DND-41 (cell line): ENCODE results near the gene PLCD3.

Source experiments
- ATAC-seq: fragments of 200-7000 bp; cut with Tn5 transposase; 3 replicates; pipeline ENCODE4 v1.9.1; 2021; ENCODE audit warnings: low read depth; ENCODE audit not compliant: insufficient read depth
- DNase-seq: peaks from one replicate; pipeline ENCODE4 v3.0.0-alpha.2; 2020
- H2AFZ ChIP-seq: 2 replicates; pipeline ENCODE4 v1.6.0; 2012; ENCODE audit warnings: low read depth, low read length
- H3K27ac ChIP-seq: 2 replicates; pipeline ENCODE4 v1.5.1; 2012; ENCODE audit warnings: low read length, inconsistent platforms
- H3K27me3 ChIP-seq: fragments of 200-600 bp; sonication (generic); 2 replicates; pipeline ENCODE4 v1.6.0; 2012; ENCODE audit warnings: low read length, mild to moderate bottlenecking, inconsistent platforms; ENCODE audit not compliant: insufficient read depth, poor library complexity
- H3K36me3 ChIP-seq: 2 replicates; pipeline ENCODE4 v1.5.1; 2012; ENCODE audit warnings: low read length, inconsistent platforms; ENCODE audit not compliant: insufficient read depth
- H3K4me1 ChIP-seq: 2 replicates; pipeline ENCODE4 v1.5.1; 2012; ENCODE audit warnings: mild to moderate bottlenecking, low read length; ENCODE audit not compliant: insufficient read depth
- H3K4me2 ChIP-seq: 2 replicates; pipeline ENCODE4 v1.6.0; 2012; ENCODE audit warnings: mild to moderate bottlenecking, moderate library complexity, low read length, inconsistent platforms; ENCODE audit not compliant: insufficient read depth
- H3K4me3 ChIP-seq, 2 experiments: fragments of 200-600 bp in 1 of 2; shearing (Covaris generic) in 1 of 2; 2 replicates each; pipeline ENCODE4 v1.5.1; 2012 to 2016; ENCODE audit warnings: inconsistent platforms in 2 of 2, low read length in 2 of 2, mild to moderate bottlenecking in 2 of 2, low read depth in 1 of 2, moderate library complexity in 1 of 2
- H3K79me2 ChIP-seq: 2 replicates; pipeline ENCODE4 v1.6.0; 2012; ENCODE audit warnings: low read length, inconsistent platforms; ENCODE audit not compliant: insufficient read depth
- H3K9ac ChIP-seq: 2 replicates; pipeline ENCODE4 v1.6.0; 2012; ENCODE audit warnings: low read depth, mild to moderate bottlenecking, inconsistent platforms, low read length, moderate library complexity
- H3K9me3 ChIP-seq: 2 replicates; pipeline ENCODE4 v1.5.1; 2012; ENCODE audit warnings: low read length, moderate library complexity, mild to moderate bottlenecking, inconsistent platforms; ENCODE audit not compliant: insufficient read depth, severe bottlenecking
- H4K20me1 ChIP-seq: 2 replicates; pipeline ENCODE4 v1.6.0; 2012; ENCODE audit warnings: low read length; ENCODE audit not compliant: insufficient read depth
- EZH2 ChIP-seq: IDR thresholded peaks from 3 replicates; pipeline ENCODE4 v1.6.1; 2012; ENCODE audit warnings: borderline replicate concordance, low read depth, mild to moderate bottlenecking, moderate library complexity, low read length, inconsistent platforms; ENCODE audit not compliant: severe bottlenecking
- TF ChIP-seq, protein P1 (sequence below): IDR thresholded peaks from 2 replicates; pipeline ENCODE4 v1.5.1; 2012; ENCODE audit warnings: borderline replicate concordance, low read length, moderate library complexity, mild to moderate bottlenecking; ENCODE audit not compliant: poor library complexity, severe bottlenecking; ENCODE audit errors: extremely low read depth

The PLCD3 gene

GRCh38 chr17:45110676-45111611, 21.4 kb downstream of the PLCD3 start:
- no peaks in the 10 kb centered on the region for H3K79me2 ChIP-seq
- no peaks in the 10 kb centered on the region for H3K27me3 ChIP-seq
- H4K20me1 ChIP-seq: peaks cover 20% of the 10 kb centered on the region; the same call in 1 of the 2 replicates
- H3K4me2 ChIP-seq: no peak overlapping the region
- no peaks in the 10 kb centered on the region for H3K9me3 ChIP-seq
- H3K4me1 ChIP-seq: no peaks in the 10 kb centered on the region
- no peak overlapping the region for H2AFZ ChIP-seq
- no peak for TF ChIP-seq EZH2
- TF ChIP-seq, protein P1, sequence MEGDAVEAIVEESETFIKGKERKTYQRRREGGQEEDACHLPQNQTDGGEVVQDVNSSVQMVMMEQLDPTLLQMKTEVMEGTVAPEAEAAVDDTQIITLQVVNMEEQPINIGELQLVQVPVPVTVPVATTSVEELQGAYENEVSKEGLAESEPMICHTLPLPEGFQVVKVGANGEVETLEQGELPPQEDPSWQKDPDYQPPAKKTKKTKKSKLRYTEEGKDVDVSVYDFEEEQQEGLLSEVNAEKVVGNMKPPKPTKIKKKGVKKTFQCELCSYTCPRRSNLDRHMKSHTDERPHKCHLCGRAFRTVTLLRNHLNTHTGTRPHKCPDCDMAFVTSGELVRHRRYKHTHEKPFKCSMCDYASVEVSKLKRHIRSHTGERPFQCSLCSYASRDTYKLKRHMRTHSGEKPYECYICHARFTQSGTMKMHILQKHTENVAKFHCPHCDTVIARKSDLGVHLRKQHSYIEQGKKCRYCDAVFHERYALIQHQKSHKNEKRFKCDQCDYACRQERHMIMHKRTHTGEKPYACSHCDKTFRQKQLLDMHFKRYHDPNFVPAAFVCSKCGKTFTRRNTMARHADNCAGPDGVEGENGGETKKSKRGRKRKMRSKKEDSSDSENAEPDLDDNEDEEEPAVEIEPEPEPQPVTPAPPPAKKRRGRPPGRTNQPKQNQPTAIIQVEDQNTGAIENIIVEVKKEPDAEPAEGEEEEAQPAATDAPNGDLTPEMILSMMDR: peak; percentile 22
- no peak overlapping the region for H3K27ac ChIP-seq
- no peak overlapping the region for H3K9ac ChIP-seq
- ATAC-seq: peak; percentile 20; the same call in 1 of the 3 replicates
- DNase-seq: no peak
- peaks cover 32% of the 10 kb centered on the region for H3K36me3 ChIP-seq
- H3K4me3 ChIP-seq: no peak overlapping the region

DNA sequence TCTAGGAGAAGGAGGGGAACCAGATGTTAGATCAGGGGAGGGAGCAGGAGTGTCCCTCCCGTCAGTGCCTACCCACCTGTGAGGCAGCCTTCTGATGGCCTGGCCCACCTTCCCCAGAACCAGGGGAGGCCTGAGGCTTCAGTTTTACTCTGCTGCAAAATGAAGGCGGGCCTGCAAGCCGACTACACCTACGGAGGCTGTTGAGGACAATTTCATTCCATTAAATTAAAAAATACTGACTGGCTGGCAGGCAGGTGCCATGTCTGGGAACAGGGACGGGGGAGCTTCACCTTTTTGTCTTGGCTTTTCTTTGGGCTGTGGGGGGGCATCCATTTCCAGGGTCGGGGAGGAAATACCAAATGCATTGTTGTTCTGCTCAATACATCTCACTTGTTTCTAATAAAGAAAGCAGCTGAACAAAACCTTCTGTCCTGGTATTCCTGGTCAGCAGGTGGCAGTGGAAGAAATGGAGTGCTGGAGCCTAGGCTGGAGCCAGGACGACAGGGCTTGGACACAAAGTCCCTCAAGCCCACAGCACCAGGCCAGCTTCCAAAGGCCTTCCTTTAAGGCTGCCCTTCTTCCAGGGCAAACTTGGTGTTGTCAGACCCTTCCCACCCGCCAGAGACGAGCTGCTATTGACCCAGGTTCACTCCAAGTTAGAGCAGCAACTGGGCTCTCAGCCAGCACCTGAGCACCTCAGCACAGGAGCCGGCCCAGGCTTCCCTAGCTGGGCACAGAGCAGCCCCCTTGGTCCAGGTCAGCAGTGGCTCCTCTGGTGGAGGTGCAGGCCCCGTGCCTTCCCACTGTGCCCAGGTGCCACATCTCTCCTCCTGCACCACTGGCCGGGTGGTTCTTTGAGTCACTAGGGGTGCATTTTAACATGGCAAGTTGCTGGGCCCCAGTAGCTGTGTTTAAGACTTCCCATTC, 23.5 kb downstream of the PLCD3 start:
- Histone ChIP-seq H3K79me2 (no peaks in the 10 kb centered on the region), H4K20me1 (peaks cover 20% of the 10 kb centered on the region; the same call in 1 of the 2 replicates), H3K27ac (no peak overlapping the region), H2AFZ (no peak overlapping the region), H3K9ac (no peak overlapping the region), H3K4me2 (no peak overlapping the region), H3K4me3 (no peak overlapping the region), H3K27me3 (no peaks in the 10 kb centered on the region), H3K36me3 (peaks cover 53% of the 10 kb centered on the region), H3K4me1 (no peaks in the 10 kb centered on the region), H3K9me3 (no peaks in the 10 kb centered on the region)
- DNase-seq: no peak
- TF ChIP-seq, protein P1: no peak
- TF ChIP-seq EZH2: no peak
- ATAC-seq: no peak

DNA sequence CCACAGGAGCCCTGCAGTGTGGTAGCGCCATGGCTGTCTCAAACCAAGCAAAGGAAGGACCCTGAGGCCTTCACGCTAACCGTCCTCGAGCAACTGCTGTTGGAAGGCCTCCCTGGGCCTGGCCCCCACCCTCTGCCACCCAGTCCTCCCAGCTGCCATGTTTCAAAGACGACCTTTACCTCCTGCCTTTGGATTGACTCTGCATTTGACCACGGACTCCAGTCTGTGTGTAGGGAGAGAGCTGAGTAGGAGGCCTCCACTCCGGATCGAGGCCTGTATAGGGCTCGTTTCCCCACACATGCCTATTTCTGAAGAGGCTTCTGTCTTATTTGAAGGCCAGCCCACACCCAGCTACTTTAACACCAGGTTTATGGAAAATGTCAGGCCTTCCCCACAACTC, 24.3 kb downstream of the PLCD3 start:
- Histone ChIP-seq H3K4me2 (no peak overlapping the region), H3K4me3 (no peak overlapping the region), H3K27me3 (no peaks in the 10 kb centered on the region), H2AFZ (no peak overlapping the region), H4K20me1 (peaks cover 20% of the 10 kb centered on the region; the same call in 1 of the 2 replicates), H3K4me1 (no peaks in the 10 kb centered on the region), H3K36me3 (peaks cover 61% of the 10 kb centered on the region), H3K9ac (no peak overlapping the region), H3K79me2 (no peaks in the 10 kb centered on the region), H3K9me3 (no peaks in the 10 kb centered on the region), H3K27ac (no peak overlapping the region)
- ATAC-seq (no peak), DNase-seq (no peak)
- TF ChIP-seq EZH2: no peak
- TF ChIP-seq, protein P1: no peak
